Spleen (tissue), 7 donors: Measurements from ENCODE around the gene TENM3.

ENCODE experiments used
- CTCF ChIP-seq, 11 experiments: fragments of 200-600 bp in 7 of 11; fragments of 450-650 bp in 4 of 11; sonication (generic) in 4 of 11; IDR thresholded peaks in 8 of 11; conservative IDR thresholded peaks in 3 of 11; 1 replicate in 7 of 11; 2 replicates in 4 of 11; pipeline versions ENCODE4 v1.4.0 to v1.8.0; 2016 to 2021; ENCODE audit warnings: antibody characterized with exemption in 11 of 11, inconsistent platforms in 4 of 11, mild to moderate bottlenecking in 1 of 11
- POLR2A ChIP-seq, 3 donors: fragments of 450-650 bp; IDR thresholded peaks; one replicate each; pipeline ENCODE4 v1.5.1; 2017; ENCODE audit warnings: antibody characterized with exemption in 3 of 3, mild to moderate bottlenecking in 1 of 3
- donor health status: DM: no; HTN: no; CAD: no; lungs with moderate emphysema.
- donor health status: DM: no; HTN: no; CAD: no.
- donor health status: DM: no; HTN: no; CAD: no.

- TF ChIP-seq CTCF (IDR thresholded peaks at IDR 0.05 in 8 of 11, conservative IDR thresholded peaks at IDR 0.05 in 3 of 11) (no peak), POLR2A (IDR thresholded peaks at IDR 0.05) (no peak)
These were observed 30.2 kb upstream of the TENM3 start for GRCh38 chr4:182213004-182213403.
